ENCODE results near the gene LY6G6F.

DNA sequence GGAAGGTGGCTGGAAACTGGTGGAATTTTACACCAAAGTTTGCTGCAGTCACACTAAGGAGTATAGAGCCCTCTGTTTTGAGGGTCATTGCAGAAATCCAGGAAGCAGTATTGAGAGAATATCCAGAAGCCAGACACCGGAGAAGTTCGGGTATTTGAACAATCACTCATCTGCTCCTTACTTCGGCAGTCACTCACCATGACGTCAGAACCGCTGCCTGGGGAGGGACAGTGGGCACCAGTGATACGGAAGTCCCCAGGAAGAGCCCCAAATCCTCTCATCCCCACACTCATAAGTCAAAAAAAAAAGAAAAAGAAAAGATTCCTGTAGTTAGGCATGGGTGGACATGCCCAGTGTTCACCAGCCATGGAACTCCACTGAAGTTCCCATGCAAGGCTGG is 29.8 kb upstream of the LY6G6F start:
- TF ChIP-seq SUZ12 (IDR thresholded peaks at IDR 0.05; ENCODE audit: extremely low read depth, insufficient read depth, insufficient read length) = no peak
- no peak for TF ChIP-seq ZNF274 (IDR thresholded peaks at IDR 0.05; ENCODE audit: low read depth, low read length)
- TF ChIP-seq YY1 (IDR thresholded peaks at IDR 0.05; ENCODE audit: insufficient read depth, insufficient read length) = no peak
